Panc1 (cell line): ENCODE data around the gene AKAP13. TPM values are rescaled to one million over a fixed set of nuclear protein-coding genes. Genes with fewer than 3 reads are reported as not detected.
A peak's percentile ranks its signal among the peaks of the same experiment; 100 is the strongest.

ENCODE experiments used
- ATAC-seq: fragments of 200-7000 bp; cut with Tn5 transposase; 2 replicates; pipeline ENCODE4 v1.9.1; 2020; ENCODE audit warnings: mild to moderate bottlenecking, moderate library complexity
- BruUV-seq: library from RNA; stranded (reverse); fragments of 400-500 nt; replicated peaks from 2 replicates; lab custom pipeline; 2021; lab: Mats Ljungman, UMichigan
- CTCF ChIA-PET: fragments of 300-600 bp; sonication (Branson Sonifier 250); formaldehyde crosslinking; loops from one replicate; lab custom pipeline; 2022; ENCODE audit warnings: antibody characterized with exemption; lab: Charles Lee
- POLR2A ChIA-PET: fragments of 300-600 bp; sonication (Branson Sonifier 250); formaldehyde crosslinking; loops from one replicate; lab custom pipeline; 2022; ENCODE audit warnings: antibody characterized with exemption; lab: Charles Lee
- DNase-seq: peaks from one replicate; pipeline ENCODE4 v3.0.0-alpha.2; 2010; ENCODE audit warnings: low read depth, low spot score
- H3K27ac ChIP-seq: 2 replicates; pipeline ENCODE4 v1.5.1; 2011; ENCODE audit warnings: mild to moderate bottlenecking, low read length, inconsistent platforms
- H3K27me3 ChIP-seq: fragments of 200-500 bp; sonication (Bioruptor generic); 2 replicates; pipeline ENCODE4 v1.6.0; 2014; ENCODE audit warnings: low read length, inconsistent platforms; ENCODE audit not compliant: control insufficient read depth, insufficient read depth
- H3K36me3 ChIP-seq: fragments of 200-500 bp; sonication (Bioruptor generic); 2 replicates; pipeline ENCODE4 v1.5.1; 2014; ENCODE audit warnings: inconsistent platforms, mild to moderate bottlenecking, low read length, moderate library complexity; ENCODE audit not compliant: control insufficient read depth, insufficient read depth
- H3K4me1 ChIP-seq: 2 replicates; pipeline ENCODE4 v1.5.1; 2011; ENCODE audit warnings: inconsistent platforms, mild to moderate bottlenecking, low read length, moderate library complexity; ENCODE audit not compliant: control insufficient read depth, insufficient read depth
- H3K4me3 ChIP-seq, 2 experiments: 2 replicates each; pipeline ENCODE4 v1.5.1; 2011 to 2012; ENCODE audit warnings: low read depth in 2 of 2, low read length in 2 of 2, mild to moderate bottlenecking in 2 of 2, inconsistent platforms in 1 of 2, moderate library complexity in 1 of 2
- H3K9me3 ChIP-seq: fragments of 200-500 bp; sonication (Bioruptor generic); 2 replicates; pipeline ENCODE4 v1.5.1; 2014; ENCODE audit warnings: low read depth, mild to moderate bottlenecking, inconsistent platforms, low read length, moderate library complexity; ENCODE audit not compliant: control insufficient read depth, insufficient read depth
- POLR2AphosphoS5 ChIP-seq: IDR thresholded peaks from 2 replicates; pipeline ENCODE4 v1.6.1; 2012; ENCODE audit warnings: mild to moderate bottlenecking, low read depth, low read length, moderate library complexity
- REST ChIP-seq, 2 experiments: IDR thresholded peaks; 2 replicates each; pipeline ENCODE4 v1.6.1; 2011 to 2012; ENCODE audit warnings: low read depth in 2 of 2, control low read depth in 1 of 2, low read length in 1 of 2, mild to moderate bottlenecking in 1 of 2, moderate library complexity in 1 of 2; ENCODE audit not compliant: insufficient read depth in 1 of 2
- SIN3A ChIP-seq: IDR thresholded peaks from 2 replicates; pipeline ENCODE4 v1.6.1; 2012; ENCODE audit warnings: low read depth, mild to moderate bottlenecking, low read length, moderate library complexity, borderline replicate concordance; ENCODE audit not compliant: insufficient read depth
- TCF7L2 ChIP-seq: IDR thresholded peaks from 2 replicates; pipeline ENCODE4 v1.6.1; 2011; ENCODE audit warnings: mild to moderate bottlenecking, low read depth, low read length, inconsistent platforms
- in situ Hi-C: cut with HindIII; loops from 2 replicates; pipeline ENCODE4 v1.10.0; 2016; ENCODE audit warnings: low sequenced_read_pairs, low pct_unique_long_range_greater_than_20kb
- intact Hi-C: fragments of 100-400 bp; cut with micrococcal nuclease; formaldehyde crosslinking; loops from one replicate; pipeline ENCODE4 v1.10.0; 2022; ENCODE audit not compliant: unreplicated experiment
- total RNA-seq: library from RNA; stranded (reverse); gene quantifications from one replicate; pipeline ENCODE4 v1.2.1, GENCODE V29; 2021; ENCODE audit not compliant: unreplicated experiment
- TF ChIP-seq, protein P1 (sequence below): fragments of 450-650 bp; IDR thresholded peaks from 2 replicates; pipeline ENCODE4 v1.5.1; 2017; ENCODE audit warnings: mild to moderate bottlenecking

The AKAP13 gene
- total RNA-seq, 1 experiment from 2014 or later: 94.2 TPM

DNA sequence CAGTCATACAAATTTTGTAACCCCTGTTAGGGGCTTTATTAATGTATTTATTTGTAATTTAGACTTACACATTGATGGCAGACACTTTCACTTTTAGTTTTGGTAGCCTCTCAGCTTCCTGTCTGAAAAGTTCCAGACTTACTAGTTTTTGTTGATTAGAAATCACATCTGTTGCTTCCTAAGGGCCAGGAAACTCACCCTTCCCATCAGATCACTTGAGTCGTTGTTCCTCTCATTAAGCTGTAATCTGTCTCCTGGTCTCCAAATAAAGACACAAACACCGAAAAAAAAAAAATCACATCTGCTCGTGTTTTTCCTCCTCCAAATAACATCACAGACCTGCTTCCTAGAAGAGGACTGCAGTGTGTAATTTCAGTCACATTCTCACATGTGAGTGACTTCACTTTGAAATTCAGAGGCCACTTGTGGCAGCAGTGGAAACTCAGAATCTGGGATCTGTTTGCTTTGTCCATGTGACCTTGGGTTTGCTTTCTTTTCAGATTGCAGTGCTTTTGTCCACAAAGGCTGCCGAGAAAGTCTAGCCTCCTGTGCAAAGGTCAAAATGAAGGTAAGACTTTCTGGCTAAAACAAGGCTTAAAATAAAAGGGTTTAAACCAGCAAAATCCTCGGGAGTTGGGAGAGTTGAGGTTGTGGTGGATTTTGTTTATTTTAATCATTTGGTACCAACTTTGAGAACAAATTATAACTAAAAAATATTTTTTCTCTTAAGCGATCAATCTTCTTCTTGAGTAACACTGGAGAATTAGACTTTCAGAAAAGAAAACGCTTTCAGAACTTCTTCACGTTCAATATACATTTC is 327.3 kb downstream of the AKAP13 start:
- Histone ChIP-seq H3K4me3 (peak overlapping the region in 1 of 2 experiments; percentile 14; a peak in 1 of 4 replicates), H3K9me3 (no peaks in the 10 kb centered on the region), H3K27me3 (no peaks in the 10 kb centered on the region), H3K36me3 (peaks cover 3% of the 10 kb centered on the region; the same call in 1 of the 2 replicates), H3K4me1 (peaks cover 11% of the 10 kb centered on the region), H3K27ac (peak overlapping the region; percentile 55; the same call in 1 of the 2 replicates)
- BruUV-seq: no TSS peak
- ChIA-PET POLR2A (interaction anchor here (0.5 to 0.9 kb wide), 3 partner anchors 10 to 415 kb away, joined by 5 to 10 read pairs (median 6); no protein-coding TSS in a partner anchor), CTCF (no interaction called here)
- TF ChIP-seq TCF7L2: no peak
- TF ChIP-seq SIN3A: no peak
- no peak for TF ChIP-seq POLR2AphosphoS5
- TF ChIP-seq REST (IDR thresholded peaks at IDR 0.05; ENCODE audit: insufficient read depth in 1 of 2, low read depth in 2 of 2, low read length in 1 of 2): no peak
- TF ChIP-seq, protein P1, sequence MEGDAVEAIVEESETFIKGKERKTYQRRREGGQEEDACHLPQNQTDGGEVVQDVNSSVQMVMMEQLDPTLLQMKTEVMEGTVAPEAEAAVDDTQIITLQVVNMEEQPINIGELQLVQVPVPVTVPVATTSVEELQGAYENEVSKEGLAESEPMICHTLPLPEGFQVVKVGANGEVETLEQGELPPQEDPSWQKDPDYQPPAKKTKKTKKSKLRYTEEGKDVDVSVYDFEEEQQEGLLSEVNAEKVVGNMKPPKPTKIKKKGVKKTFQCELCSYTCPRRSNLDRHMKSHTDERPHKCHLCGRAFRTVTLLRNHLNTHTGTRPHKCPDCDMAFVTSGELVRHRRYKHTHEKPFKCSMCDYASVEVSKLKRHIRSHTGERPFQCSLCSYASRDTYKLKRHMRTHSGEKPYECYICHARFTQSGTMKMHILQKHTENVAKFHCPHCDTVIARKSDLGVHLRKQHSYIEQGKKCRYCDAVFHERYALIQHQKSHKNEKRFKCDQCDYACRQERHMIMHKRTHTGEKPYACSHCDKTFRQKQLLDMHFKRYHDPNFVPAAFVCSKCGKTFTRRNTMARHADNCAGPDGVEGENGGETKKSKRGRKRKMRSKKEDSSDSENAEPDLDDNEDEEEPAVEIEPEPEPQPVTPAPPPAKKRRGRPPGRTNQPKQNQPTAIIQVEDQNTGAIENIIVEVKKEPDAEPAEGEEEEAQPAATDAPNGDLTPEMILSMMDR: no peak
- ATAC-seq (no peak), DNase-seq (no peak)
- intact Hi-C loops: loop anchor here (10.0 kb wide), 1 partner anchor 413 kb away; no protein-coding TSS in a partner anchor
- in situ Hi-C loops: no loop called here

GRCh38 chr15:85708402-85708941 is 328.1 kb downstream of the AKAP13 start:
- intact Hi-C loops (loop anchor here (10.0 kb wide), 1 partner anchor 414 kb away; no protein-coding TSS in a partner anchor), in situ Hi-C loops (no loop called here)
- POLR2A ChIA-PET: interaction anchor here (0.6 kb wide), 1 partner anchor 416 kb away, joined by 10 read pairs; no protein-coding TSS in a partner anchor

More at GRCh38 chr15:85708402-85708941, 328.1 kb downstream of the AKAP13 start:
- ATAC-seq (no peak), DNase-seq (no peak)
- no TSS peak for BruUV-seq
- Histone ChIP-seq H3K27me3 (no peaks in the 10 kb centered on the region), H3K36me3 (peaks cover 3% of the 10 kb centered on the region; the same call in 1 of the 2 replicates), H3K4me1 (peaks cover 11% of the 10 kb centered on the region), H3K9me3 (no peaks in the 10 kb centered on the region), H3K27ac (no peak overlapping the region), H3K4me3 (no peak overlapping the region)
- CTCF ChIA-PET: no interaction called here
- TF ChIP-seq, protein P1: no peak
- TF ChIP-seq POLR2AphosphoS5 (no peak), REST (IDR thresholded peaks at IDR 0.05; ENCODE audit: insufficient read depth in 1 of 2, low read depth in 2 of 2, low read length in 1 of 2) (no peak), TCF7L2 (no peak), SIN3A (no peak)
